ENCODE data around the gene ADCY2.

ADCY2 gene

GRCh38 chr5:7515284-7515914, 119.5 kb downstream of the ADCY2 start:
- DNase-seq (ENCODE audit: low spot score) = no peak

GRCh38 chr5:7516253-7516652, 120.3 kb downstream of the ADCY2 start:
- no peak for DNase-seq (ENCODE audit: low spot score)

- no peak for DNase-seq (ENCODE audit: low spot score)
Observed at GRCh38 chr5:7517006-7517405, 121.1 kb downstream of the ADCY2 start.

GRCh38 chr5:7518947-7519560, 123.1 kb downstream of the ADCY2 start:
- DNase-seq (ENCODE audit: low spot score) = no peak

- no peak for DNase-seq (ENCODE audit: low spot score)
Observed at GRCh38 chr5:7519564-7519963, 123.6 kb downstream of the ADCY2 start.

GRCh38 chr5:7529880-7530279, 133.9 kb downstream of the ADCY2 start:
- DNase-seq (ENCODE audit: low spot score) = no peak

- no peak for DNase-seq (ENCODE audit: low spot score)
Observed at GRCh38 chr5:7533941-7534340, 138.0 kb downstream of the ADCY2 start.

GRCh38 chr5:7534505-7534904, 138.6 kb downstream of the ADCY2 start:
- no peak for DNase-seq (ENCODE audit: low spot score)

- DNase-seq (ENCODE audit: low spot score) = no peak
Observed at GRCh38 chr5:7537573-7537972, 141.6 kb downstream of the ADCY2 start.

- DNase-seq (ENCODE audit: low spot score) = no peak
Observed at GRCh38 chr5:7539571-7539970, 143.6 kb downstream of the ADCY2 start.

GRCh38 chr5:7540736-7541485, 145.0 kb downstream of the ADCY2 start:
- DNase-seq (ENCODE audit: low spot score) = no peak

GRCh38 chr5:7541898-7542297, 146.0 kb downstream of the ADCY2 start:
- no peak for DNase-seq (ENCODE audit: low spot score)

GRCh38 chr5:7546555-7546954, 150.6 kb downstream of the ADCY2 start:
- DNase-seq (ENCODE audit: low spot score) = no peak

- DNase-seq (ENCODE audit: low spot score) = no peak
Observed at GRCh38 chr5:7548596-7548995, 152.7 kb downstream of the ADCY2 start.

GRCh38 chr5:7565559-7565958, 169.6 kb downstream of the ADCY2 start:
- no peak for DNase-seq (ENCODE audit: low spot score)

- no peak for DNase-seq (ENCODE audit: low spot score)
Observed at GRCh38 chr5:7576023-7576715, 180.2 kb downstream of the ADCY2 start.

- DNase-seq (ENCODE audit: low spot score) = no peak
Observed at GRCh38 chr5:7577381-7577780, 181.4 kb downstream of the ADCY2 start.

- DNase-seq (ENCODE audit: low spot score) = no peak
Observed at GRCh38 chr5:7578071-7578470, 182.1 kb downstream of the ADCY2 start.

GRCh38 chr5:7584749-7585148, 188.8 kb downstream of the ADCY2 start:
- DNase-seq (ENCODE audit: low spot score) = no peak

GRCh38 chr5:7585807-7586206, 189.9 kb downstream of the ADCY2 start:
- DNase-seq (ENCODE audit: low spot score) = no peak

GRCh38 chr5:7586480-7586879, 190.5 kb downstream of the ADCY2 start:
- no peak for DNase-seq (ENCODE audit: low spot score)

GRCh38 chr5:7589800-7590199, 193.9 kb downstream of the ADCY2 start:
- no peak for DNase-seq (ENCODE audit: low spot score)

- peak; percentile 10 for DNase-seq (ENCODE audit: low spot score)
Observed at GRCh38 chr5:7592910-7593309, 197.0 kb downstream of the ADCY2 start.
